ENCODE results near the gene TMEM42.
A peak's percentile ranks its signal among the peaks of the same experiment; 100 is the strongest.

Gene TMEM42

DNA sequence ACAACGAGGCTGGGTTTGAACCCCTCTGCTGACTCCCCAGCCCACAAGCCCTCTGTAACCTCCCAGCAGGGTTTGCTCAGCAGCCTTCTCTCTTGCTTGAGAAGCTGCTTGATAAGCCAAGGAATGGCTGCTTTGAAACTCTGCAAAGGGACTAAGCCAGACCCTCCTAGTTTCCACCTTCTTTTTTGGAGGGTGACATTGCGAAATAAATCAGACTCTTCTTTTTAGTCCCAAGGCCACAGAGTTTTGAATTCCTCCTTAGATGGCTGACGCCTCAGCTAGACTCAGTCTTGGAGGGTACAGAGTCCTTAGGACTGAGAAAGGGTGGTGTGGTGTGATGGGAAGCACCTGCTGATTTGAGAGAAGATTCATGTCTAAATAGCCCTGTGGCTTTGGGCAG is 13.9 kb downstream of the TMEM42 start:
- DNase-seq: no peak

DNA sequence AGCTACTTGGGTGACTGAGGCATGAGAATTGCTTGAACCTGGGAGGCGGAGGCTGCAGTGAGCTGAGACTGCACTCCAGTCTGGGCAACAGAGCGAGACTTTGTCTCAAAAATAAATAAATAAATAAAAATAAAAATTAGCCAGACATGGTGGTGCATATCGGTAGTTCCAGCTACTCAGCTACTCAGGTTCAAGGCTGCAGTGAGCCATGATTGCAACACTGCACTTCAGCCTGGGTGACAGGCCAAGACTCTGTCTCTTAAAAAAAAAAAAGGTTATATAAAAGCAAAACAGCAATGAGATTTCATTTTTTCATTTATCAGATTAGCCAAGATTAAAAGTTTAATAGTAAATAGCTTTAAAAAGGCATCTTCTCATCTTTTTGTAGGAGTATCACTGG is 15.6 kb downstream of the TMEM42 start:
- DNase-seq: no peak

DNA sequence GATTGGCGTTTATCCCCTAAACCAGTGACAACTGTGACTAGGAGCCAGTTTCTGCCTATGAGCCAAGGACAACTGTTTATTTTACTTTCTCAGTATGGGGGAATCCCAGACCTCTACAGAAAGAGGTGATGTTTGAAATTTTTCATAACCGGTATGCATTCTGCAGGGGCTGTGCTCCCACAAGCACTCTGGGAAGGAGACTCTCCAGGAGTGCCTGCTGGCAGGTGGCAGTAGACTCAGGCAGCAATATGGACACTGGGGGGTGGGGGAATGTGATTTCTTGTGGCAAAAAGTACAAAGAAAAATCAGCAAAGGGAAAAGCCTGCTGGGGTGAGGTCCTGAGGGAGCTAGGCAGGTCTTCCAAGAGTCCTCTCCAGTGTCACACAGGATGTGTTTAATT is 18.6 kb downstream of the TMEM42 start:
- no peak for DNase-seq

DNA sequence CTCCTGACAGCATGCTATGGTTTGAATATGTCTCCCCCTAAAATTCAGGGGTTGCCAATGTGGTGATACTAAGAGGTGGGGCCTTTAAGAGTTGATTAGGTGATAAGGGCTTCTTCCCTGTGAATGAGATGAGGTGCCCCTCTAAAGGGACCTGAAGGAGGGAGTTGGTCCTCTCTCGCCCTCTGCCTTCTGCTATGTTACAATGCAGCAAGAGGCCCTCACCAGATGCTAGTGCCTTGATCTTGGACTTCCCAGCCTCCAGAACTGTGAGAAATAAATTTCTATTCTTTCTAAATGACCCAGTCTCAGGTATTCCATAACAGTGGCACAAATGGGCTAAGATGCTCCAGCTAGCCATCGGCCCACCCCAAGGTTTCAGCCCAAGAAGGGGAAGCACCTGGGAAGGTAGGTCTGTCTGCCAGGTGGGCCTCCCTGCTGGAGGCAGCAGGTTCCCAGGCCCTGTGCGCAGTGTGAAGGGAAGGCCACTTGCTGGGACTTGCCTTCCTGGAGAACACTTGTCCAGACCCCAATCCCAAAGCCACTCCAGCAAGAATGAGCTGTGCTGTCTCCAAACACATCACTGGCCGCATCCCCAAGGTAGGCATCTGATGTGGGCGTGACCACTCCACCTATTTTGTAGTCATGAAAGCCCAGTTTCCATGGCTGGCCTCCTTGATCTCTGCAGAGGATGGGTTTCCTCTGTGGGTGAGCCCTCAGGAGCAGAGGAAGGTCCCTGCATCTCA is 21.7 kb downstream of the TMEM42 start:
- DNase-seq: no peak

DNA sequence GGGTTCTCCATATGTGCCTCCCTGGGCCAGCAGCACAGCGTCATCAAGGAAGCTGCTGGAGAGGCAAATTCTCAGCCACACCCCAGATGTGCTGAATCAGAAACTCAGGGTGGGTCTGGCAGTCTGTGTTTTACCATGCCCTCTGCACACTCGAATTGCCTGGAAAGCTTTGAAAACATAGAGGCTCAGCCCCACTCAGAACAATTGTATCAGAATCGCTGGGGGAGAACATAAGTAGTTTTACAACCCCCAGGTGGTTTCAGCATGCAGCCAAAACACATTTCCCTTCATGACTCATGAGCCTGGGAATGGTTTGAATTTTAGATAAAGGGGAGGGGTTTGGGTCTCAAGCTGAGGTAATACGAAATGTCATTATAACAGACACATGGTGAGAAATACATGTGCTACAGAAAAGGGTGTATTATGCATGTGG is 22.3 kb downstream of the TMEM42 start:
- DNase-seq: no peak

DNA sequence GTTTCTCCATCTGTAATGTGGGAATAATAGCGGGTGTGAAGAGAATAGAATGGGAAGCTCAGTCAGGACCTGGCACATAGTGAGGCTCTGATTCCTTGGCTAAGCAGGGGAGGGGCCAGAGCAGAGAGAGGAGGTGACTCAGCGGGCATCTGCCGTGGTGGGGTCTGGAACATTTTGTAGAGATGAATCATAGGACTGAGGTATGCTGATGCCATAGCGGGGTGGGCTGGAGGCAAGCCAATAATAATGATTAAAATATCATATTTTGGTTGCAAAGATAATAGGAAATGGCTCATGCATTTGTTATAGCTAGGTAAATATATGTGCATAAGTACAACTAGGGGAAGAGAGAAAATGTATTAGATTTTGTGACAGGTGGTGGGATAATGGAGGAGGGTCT is 23.9 kb downstream of the TMEM42 start:
- DNase-seq: no peak

DNA sequence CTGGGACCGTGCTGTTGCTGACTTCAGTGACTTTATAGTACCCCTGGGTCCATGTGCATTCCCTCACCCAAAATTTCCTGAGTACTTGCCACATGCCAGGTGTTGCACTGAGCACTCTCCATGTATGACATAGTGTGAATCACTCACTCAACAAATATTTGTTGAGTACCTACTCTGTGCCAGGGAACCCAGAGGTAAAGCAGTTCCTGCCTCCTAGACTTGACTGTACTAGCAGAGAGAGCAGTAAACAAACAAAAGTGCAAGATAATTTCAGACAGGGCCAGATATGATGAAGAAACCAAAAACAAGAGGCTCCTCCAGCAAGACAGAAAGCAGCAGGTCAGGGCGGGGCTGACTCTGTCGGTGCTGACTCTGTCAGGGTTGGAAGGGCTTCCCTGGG is 24.8 kb downstream of the TMEM42 start:
- DNase-seq: no peak

DNA sequence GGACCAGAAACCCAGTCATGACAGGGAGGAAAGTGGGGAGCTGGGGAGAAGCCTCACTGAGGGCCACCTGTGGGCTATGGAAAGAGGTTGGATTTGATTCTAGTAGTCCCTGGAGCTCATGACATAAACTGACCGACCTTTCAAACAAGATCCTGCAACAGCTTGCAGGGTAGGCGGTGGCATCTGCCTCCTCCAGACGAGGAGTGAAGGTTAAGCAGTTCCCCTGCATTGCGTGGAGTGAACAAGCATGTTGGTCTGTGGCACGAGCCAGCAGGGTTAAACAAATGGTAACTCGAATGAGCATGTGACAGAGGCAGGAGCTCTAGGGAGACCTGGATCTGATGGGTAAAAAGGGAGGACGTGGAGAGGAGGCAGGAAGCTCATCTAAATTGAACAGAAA is 25.4 kb downstream of the TMEM42 start:
- DNase-seq: no peak

DNA sequence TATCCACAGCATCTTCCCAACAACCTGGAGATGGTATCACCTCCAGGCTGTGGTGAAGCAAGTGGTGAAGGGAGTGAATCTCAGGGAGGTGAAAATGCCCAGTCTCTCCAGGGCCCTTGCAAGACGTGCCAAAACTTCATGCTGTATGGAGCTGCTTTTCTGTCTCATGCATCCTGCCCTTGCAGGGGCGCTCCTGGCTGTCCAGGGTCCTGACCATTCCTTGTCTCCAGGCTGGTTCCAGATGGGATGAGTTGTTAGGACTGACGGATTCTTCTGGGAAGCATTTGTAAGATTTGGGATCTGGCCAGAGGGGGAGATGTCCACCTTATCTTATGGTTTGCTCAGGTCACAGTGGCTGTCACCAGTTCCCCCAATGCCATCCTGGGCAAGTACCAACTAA is 28.5 kb downstream of the TMEM42 start:
- DNase-seq: no peak

DNA sequence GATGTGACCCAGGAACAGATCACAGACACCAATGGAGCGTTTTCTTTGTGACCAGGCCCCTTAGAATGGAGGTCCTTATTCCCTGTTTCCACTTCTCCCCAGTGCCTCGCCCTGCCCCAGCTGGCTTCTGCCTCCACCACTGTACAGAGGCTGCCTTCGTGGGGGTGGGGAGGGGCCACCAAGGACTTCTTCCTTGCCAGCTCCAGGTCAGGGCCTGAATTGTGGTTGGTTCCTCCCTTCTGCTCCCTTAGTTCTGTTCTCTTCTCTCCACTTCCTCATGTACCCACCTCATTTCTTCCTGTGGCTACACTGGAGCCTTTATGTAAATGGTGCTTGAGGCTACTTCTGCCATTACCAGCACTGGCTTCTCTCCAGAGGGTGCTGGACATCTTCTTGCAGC is 29.1 kb downstream of the TMEM42 start:
- no peak for DNase-seq

DNA sequence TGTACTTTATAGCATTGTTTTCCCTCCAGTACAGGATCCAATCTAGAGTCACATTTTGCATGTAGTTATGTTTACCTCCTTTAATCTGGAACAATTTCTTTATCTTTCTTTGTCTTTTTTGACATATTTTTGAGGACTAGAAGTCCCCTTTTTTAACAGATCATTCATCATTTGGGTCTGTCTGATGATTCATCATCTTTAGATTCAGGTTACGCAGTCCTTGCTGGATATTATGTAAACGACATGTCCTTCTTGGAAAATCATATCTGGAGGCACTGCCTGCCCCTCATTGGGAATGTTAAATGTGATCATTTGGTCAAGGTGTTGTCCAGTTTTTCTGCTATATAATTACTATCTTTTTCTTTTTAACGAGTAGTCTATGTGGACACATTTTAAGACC is 31.0 kb downstream of the TMEM42 start:
- DNase-seq: no peak

DNA sequence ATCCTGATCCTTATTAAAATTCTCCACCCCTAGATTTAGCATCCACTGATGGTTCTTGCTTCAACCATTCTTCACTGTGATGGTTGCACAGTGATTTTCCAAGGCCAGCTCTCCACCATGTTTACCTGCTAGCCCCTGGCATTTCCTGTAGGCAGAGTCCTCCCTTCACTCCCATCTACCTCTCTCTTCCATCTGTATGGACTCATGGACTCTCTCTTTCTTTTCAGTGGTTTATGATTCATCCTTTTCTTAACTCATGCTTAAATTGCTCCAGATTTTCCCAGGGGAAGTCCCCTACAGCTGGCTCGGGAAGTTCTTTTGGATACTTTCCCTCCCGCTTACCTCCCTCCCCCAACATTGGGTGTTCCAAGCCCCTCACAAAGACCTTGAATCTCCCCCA is 31.4 kb downstream of the TMEM42 start:
- no peak for DNase-seq

DNA sequence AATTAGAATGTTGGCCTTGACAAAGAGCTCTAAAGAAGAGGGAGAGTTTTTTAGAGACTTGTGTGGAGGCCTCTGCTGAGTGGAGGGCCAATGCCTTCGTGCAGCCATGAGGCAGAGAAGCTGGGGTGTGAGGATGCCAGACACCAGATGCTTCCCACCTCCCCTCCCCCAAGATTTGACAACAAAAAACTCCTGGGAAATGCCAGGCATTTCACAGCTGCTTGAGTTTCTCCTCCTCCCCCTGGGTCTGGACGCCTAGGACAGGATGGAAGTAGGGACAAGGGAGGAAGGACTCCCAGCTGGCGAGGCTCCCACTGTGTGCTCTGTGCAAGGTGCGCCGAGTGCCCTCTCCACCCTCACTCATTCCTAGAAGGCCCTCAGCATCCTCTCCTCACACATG is 32.8 kb downstream of the TMEM42 start:
- DNase-seq: no peak

DNA sequence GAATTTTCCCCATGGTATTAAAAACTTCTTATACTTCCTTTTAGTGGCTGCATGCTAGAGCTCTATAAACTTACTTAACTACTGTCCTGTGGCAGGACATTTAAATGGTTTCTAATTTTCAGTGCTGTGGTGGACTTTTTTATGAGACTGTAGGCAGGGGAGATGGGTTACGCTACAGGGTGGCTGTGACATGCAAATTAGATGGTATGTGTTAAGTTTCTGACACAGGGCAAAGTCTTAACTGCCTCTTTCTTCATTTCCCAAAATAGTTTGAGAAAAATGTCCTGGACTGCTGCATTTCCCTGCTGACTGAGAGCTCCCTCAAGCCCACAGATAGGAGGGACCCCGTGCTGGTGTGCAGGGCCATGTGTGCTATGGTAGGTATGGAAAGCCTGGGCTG is 34.7 kb downstream of the TMEM42 start:
- no peak for DNase-seq

DNA sequence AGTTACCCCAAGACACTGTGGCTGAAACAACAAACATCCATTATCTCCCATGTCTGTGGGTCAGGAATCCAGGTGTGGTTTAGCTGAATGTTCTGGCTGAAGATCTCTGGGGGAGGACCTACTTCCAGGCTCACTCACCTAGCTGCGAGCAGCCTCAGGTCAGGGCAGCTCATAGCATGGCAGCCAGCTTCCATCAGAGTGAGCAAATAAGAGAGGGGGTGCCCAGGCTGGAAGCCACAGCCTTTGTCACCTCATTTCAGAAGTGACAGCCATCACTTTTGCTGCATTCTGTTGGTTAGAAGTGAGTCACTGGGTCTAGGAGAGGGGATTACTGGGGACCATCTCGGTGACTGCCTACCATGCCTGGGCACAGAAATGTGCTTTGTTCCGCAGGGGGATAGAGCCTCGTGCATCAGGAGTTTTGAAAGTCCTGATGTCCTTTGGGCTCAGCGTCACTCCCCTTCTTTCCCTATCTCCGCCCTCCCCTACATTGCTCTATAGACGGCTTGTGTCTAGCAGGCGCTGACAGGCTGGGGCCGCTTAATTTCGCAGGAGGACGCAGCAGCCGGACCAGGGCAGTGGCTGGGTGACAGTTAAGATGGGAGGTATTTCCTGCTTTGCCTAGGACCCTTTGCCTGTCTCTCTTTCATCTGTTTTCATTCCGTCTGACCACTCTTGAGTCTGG is 38.1 kb downstream of the TMEM42 start:
- no peak for DNase-seq

DNA sequence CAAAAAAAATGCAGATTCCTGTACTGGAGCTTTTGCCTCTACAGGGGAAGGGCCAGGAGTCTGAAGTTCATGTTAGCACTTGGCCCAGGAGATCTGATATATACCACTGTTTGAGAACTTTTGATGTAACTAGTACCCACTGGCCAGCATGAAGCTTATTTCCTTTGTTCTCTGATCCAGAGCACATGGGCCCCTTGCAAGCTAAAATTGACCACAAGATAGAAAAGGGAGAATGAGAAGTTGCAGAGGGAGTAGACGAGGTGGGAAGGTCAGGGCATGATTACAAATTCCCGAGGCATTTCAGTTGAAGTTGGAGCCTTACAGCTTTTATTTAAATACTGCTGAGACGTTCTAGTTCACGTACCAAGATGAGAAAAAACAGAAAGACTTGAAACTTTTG is 40.9 kb downstream of the TMEM42 start:
- DNase-seq: no peak

DNA sequence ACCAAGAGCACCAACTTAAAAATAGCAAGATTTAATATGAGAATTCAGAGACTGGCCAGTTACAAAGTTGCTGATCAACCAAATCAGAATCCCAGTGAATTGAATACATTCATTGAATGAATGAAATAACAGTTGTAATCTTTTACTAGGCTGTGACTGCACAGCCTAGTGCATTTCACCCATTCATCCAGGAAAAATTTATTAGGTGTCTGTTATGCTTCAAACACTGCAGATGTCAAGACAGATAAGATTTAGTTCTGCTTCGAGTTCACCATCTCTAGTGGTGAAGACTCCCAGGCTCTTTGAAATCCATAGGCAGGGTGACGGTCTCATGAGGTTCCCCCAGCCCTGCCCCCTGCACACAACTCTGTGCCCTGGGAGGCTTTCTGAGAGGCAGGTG is 41.6 kb downstream of the TMEM42 start:
- DNase-seq: no peak

DNA sequence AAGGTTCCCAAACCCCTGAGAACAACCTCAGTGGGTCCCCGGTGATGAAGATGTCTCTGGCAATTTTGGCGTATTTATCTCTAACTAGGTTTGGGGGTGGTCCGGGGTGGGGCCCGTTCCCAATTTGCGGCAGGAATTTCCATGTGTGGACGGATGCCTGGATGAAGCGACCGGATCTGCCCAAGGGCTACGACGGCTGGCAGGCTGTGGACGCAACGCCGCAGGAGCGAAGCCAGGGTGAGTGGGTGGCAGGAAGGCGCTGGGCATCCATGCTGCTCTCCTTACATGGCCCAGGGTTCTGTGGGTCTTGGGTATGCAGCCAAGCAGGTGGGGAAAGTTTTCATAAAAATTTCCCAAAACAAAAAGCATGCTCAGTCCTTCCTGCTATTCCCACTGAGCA is 42.0 kb downstream of the TMEM42 start:
- DNase-seq: no peak

DNA sequence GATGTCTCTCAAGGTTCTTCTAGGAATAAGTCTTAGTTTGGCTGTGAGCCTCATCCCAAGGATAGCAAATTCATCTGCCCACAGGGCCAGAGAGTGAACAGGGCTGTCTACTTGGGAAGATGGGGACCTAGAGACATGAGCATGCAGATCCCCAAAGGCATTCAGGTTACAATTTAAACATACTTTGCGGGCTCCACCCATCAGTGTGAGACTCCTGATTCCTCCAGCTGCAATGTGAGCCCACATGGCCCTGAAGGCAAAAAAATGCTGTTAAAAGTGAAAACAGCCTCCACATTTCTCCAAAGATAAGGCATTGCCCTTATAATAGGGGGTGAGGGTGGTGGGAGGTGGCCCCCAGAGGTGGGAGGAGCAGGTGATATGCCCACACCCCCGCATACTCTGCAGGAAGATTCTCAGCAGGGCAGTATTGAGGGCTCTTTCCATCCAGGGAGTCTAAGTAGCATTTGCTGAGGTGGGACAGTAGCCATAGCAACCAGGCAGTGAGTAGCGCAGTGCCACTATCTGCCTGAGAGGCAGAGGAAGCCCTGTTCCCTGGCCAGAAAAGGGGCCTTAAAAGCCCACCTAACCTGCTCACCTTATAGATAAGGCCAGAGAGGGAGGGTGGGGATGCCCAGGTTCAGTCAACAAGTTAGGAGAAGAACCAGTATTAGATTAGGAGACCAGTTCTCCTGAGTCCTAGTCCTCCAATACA is 43.9 kb downstream of the TMEM42 start:
- no peak for DNase-seq

DNA sequence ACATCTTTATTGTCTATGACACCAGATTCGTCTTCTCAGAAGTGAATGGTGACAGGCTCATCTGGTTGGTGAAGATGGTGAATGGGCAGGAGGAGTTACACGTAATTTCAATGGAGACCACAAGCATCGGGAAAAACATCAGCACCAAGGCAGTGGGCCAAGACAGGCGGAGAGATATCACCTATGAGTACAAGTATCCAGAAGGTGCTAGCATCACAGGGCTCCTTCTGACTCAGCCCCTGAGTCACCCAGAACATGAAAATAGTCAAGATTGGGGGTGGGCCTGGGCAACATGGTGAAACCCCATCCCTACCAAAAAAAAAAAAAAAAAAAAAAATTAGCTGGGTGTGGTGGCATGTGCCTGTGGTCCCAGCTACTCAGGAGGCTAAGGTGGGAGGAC is 45.3 kb downstream of the TMEM42 start:
- DNase-seq: no peak

DNA sequence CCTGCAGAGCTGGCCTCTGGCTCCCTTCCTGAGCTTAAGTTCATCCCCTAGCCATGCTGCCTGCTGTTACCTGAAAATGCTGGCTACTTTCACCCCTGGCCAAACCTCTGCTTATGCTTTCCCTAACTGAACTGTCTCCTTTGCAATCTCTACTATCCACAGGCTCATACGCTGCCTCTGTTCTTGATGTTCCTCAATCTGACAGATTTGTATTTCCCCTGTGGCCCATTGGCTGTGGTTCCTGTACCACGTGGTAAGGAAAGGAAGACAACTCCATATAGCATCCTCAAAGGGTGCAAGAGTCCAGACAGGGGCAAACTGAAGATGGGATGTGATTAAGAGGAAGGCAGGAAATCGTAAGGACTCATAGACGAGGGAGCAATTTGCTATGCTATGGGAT is 45.9 kb downstream of the TMEM42 start:
- DNase-seq: no peak

DNA sequence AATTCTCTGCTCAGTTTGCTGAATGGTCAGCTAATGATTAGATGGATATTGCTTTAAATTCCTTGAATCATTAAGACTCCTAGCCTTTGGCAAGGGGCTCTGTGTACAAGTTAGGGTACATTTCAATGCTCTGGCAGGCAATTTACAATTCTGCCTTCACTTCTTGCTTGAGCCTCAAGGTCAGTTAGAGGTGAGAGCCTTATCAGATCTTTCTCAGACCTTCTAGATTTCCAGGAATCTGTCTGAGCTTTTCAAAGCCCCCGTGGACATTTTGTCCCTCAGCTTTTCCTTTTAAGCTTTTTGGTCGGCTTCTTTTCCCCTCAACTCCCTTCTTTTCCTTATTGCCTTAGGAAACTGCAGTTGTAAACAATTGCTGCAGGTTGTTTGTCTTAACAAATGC is 47.4 kb downstream of the TMEM42 start:
- DNase-seq: no peak

DNA sequence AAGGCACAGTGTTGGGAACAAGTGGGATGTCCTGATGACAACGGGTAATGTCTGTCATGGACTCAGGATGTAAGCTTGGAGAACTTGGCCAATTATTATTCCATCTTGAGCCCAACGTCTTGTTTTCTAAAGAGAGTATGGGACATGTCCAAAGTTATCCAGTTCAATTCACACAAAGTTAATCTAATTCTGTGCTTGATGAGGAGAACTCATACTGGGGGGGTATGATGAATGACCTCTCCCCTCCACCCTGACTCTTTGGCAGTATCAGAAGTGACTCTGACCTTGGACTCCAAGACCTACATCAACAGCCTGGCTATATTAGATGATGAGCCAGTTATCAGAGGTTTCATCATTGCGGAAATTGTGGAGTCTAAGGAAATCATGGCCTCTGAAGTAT is 49.0 kb downstream of the TMEM42 start:
- no peak for DNase-seq

DNA sequence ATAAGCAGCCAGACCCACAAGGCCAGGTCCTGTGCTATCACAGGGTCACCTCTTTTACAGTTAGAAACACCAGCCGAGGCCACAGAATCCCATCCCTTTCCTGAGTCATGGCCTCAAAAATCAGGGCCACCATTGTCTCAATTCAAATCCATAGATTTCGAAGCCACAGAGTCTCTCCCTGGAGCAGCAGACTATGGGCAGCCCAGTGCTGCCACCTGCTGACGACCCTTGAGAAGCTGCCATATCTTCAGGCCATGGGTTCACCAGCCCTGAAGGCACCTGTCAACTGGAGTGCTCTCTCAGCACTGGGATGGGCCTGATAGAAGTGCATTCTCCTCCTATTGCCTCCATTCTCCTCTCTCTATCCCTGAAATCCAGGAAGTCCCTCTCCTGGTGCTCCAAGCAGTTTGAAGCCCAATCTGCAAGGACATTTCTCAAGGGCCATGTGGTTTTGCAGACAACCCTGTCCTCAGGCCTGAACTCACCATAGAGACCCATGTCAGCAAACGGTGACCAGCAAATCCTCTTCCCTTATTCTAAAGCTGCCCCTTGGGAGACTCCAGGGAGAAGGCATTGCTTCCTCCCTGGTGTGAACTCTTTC is 52.3 kb downstream of the TMEM42 start:
- peak; percentile 46 for DNase-seq
